KMS-11 (cell line): ENCODE data around the gene CDC25B.
A peak's percentile ranks its signal among the peaks of the same experiment; 100 is the strongest.

Source experiments
- H2AFZ ChIP-seq: fragments of 200-600 bp; sonication (generic); 2 replicates; pipeline ENCODE4 v1.6.1; 2016; ENCODE audit warnings: antibody characterized with exemption, mixed run types, low read depth
- H3K27ac ChIP-seq: fragments of 200-600 bp; sonication (generic); 2 replicates; pipeline ENCODE4 v1.6.1; 2016; ENCODE audit warnings: mild to moderate bottlenecking, mixed run types
- H3K27me3 ChIP-seq: fragments of 200-600 bp; sonication (generic); 2 replicates; pipeline ENCODE4 v1.6.1; 2017; ENCODE audit warnings: mild to moderate bottlenecking, low read depth, mixed run types, moderate library complexity; ENCODE audit not compliant: insufficient read depth
- H3K36me3 ChIP-seq: fragments of 200-600 bp; sonication (generic); 2 replicates; pipeline ENCODE4 v1.6.1; 2017; ENCODE audit warnings: mild to moderate bottlenecking, mixed run types; ENCODE audit not compliant: insufficient read depth
- H3K4me1 ChIP-seq: fragments of 200-600 bp; sonication (generic); 2 replicates; pipeline ENCODE4 v1.6.1; 2016; ENCODE audit warnings: mild to moderate bottlenecking, low read depth, mixed run types; ENCODE audit not compliant: poor library complexity, severe bottlenecking
- H3K4me2 ChIP-seq: fragments of 200-600 bp; sonication (generic); 2 replicates; pipeline ENCODE4 v1.7.0; 2016; ENCODE audit warnings: mild to moderate bottlenecking, mixed run types
- H3K4me3 ChIP-seq: fragments of 200-600 bp; sonication (generic); IDR thresholded peaks from 2 replicates; pipeline ENCODE4 v1.6.1; 2017; ENCODE audit warnings: low read depth, low read length, mixed read lengths; ENCODE audit not compliant: insufficient read depth
- H3K79me2 ChIP-seq: fragments of 200-600 bp; sonication (generic); 2 replicates; pipeline ENCODE4 v1.6.1; 2016; ENCODE audit warnings: low read depth, mixed run types; ENCODE audit not compliant: insufficient read depth
- H3K9ac ChIP-seq: fragments of 200-600 bp; sonication (generic); 2 replicates; pipeline ENCODE4 v1.6.1; 2016; ENCODE audit warnings: mild to moderate bottlenecking, mixed run types
- H4K20me1 ChIP-seq: fragments of 200-600 bp; sonication (generic); 2 replicates; pipeline ENCODE4 v1.6.1; 2016; ENCODE audit warnings: mild to moderate bottlenecking, mixed run types; ENCODE audit not compliant: insufficient read depth
- TF ChIP-seq, protein P1 (sequence below): fragments of 200-600 bp; sonication (generic); conservative IDR thresholded peaks from 2 replicates; pipeline ENCODE4 v1.6.1; 2017; ENCODE audit warnings: low read depth, mild to moderate bottlenecking, antibody characterized with exemption, low read length, moderate library complexity, mixed read lengths

The CDC25B gene

DNA sequence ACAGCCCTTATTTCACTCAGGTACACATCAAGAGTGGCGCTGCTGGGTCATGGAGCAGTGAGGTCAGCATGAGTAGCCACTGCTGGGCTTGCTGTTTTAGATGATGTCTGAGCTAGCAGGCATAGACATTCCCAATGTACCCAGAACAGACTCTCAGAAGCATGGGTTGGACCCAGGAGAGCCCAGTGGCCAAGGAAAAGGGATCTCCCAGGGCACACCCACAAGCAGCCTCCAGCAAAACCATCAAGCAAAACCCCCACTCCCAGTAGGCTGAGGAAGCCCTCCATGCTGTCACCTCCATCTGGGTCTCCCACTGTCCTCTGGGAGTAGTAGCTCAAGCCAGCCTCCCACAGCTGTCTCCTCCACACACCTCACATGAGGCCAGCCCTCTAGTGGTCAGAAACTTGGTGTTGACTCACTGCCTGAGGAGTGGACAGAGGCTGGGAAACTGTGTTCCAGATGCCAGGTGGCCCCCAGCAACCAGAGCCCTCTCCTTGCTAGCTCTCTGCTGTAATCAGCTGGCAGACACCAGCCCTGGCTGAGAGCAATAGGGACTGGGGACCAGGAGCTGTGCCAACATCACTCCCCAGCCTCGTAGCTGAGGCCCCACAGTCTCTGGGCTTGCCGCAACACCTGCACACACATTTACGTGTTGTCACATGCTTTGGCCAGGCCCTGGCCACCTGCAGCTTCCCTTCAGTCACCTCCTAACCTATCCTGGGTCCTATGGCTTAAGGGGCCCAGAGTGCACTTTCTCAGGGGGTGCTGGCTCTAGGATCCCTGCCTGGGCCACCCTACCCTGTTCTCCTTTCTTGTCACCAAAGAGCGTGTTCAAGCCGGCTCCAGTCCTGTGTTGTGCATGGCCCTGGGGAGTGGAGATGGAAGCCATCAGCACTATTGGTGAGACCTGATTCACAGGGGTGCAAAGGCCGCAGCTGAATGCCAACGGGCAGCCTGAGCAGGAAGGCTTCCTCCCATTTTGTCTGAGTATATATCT lies 22.3 kb downstream of the CDC25B start:
- no peak overlapping the region; the same call in 1 of the 2 replicates for H2AFZ ChIP-seq
- no peaks in the 10 kb centered on the region for H4K20me1 ChIP-seq
- H3K4me2 ChIP-seq, result no peak overlapping the region
- no peak overlapping the region for H3K9ac ChIP-seq
- H3K4me3 ChIP-seq, result no peak overlapping the region
- H3K79me2 ChIP-seq, result no peaks in the 10 kb centered on the region
- peaks cover 12% of the 10 kb centered on the region for H3K4me1 ChIP-seq
- TF ChIP-seq, protein P1, sequence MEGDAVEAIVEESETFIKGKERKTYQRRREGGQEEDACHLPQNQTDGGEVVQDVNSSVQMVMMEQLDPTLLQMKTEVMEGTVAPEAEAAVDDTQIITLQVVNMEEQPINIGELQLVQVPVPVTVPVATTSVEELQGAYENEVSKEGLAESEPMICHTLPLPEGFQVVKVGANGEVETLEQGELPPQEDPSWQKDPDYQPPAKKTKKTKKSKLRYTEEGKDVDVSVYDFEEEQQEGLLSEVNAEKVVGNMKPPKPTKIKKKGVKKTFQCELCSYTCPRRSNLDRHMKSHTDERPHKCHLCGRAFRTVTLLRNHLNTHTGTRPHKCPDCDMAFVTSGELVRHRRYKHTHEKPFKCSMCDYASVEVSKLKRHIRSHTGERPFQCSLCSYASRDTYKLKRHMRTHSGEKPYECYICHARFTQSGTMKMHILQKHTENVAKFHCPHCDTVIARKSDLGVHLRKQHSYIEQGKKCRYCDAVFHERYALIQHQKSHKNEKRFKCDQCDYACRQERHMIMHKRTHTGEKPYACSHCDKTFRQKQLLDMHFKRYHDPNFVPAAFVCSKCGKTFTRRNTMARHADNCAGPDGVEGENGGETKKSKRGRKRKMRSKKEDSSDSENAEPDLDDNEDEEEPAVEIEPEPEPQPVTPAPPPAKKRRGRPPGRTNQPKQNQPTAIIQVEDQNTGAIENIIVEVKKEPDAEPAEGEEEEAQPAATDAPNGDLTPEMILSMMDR, result peak; percentile 40; the same call in 1 of the 2 replicates
- no peaks in the 10 kb centered on the region for H3K36me3 ChIP-seq
- no peak overlapping the region for H3K27ac ChIP-seq
- no peaks in the 10 kb centered on the region for H3K27me3 ChIP-seq

DNA sequence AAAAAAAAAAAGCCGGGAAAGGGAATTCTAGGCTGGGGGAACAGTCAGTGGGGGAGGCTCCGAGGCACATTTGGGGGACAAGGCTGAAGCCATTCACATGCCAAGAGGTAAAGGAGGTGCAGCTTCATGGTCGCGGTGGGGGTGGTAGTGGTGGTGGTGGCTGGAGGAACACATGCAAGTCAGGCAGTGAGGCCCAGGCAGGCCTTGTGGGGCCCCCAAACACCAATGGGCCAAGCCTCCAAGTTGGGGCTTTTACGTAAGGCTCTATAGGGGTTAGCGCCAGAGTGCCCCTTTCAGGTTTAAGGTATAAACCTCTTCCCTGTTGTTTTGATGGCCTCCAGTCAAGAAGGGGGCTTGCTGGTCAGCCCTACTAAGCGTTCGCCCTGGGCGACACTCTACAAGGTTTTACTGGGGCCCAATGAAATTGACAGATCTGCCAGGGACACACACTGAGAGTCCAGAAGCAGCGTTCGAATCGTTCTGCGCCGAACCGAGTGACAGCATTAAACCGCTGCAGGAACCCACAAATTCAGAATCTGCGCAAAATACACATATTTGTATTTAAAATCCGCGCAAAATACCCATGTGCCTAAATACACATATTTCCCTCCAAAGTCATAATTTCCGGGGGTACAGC lies 23.4 kb downstream of the CDC25B start:
- Histone ChIP-seq H3K4me1 (peaks cover 12% of the 10 kb centered on the region), H3K79me2 (no peaks in the 10 kb centered on the region), H3K36me3 (no peaks in the 10 kb centered on the region), H2AFZ (peak overlapping the region; percentile 85; the same call in 1 of the 2 replicates), H3K27me3 (no peaks in the 10 kb centered on the region), H3K9ac (peak overlapping the region; percentile 96; the same call in 1 of the 2 replicates), H3K27ac (peak overlapping the region; percentile 94), H3K4me3 (no peak overlapping the region), H3K4me2 (peak overlapping the region; percentile 33; the same call in 1 of the 2 replicates), H4K20me1 (no peaks in the 10 kb centered on the region)
- TF ChIP-seq, protein P1, result no peak

DNA sequence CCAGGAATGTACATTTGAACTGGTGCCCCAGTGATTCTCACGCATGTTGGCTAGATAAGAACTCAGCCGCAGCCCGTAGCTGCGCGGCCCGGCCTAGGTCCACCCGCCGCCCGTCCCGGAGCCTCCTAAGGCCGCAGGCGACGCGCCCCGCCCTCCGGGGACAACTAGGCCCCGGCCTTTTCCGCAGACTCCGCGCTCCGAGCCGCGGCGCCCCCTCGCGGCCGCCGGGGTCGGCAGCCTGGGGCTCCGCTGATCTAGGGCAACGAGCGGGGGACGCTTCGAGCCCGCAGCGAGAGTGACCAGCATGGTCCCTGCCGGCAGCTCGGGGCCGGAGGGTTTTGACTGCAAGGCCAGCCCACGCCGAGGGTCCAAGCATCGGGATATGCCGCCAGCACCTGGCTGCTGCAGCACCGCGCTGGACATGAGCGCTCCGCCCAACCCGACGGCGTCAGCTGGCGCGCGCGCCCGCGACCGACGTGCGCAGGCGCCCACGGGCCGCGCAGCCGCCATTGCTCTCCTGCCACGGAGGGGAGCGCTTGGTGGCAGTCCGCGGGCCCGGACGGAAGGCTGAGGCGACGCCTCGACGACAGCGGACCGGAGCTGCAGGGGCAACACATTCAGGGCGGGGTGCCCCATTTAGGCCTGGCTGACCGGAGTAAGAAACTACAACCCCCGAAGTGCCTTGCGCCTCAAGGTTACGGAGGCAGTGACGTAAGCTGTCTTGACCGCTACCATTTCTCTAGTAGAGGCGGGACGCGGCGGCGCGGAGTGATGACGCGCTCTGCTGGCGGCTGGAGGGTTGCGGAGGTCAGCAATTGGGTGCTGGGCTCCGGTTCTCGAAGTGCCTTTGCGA lies 24.2 kb downstream of the CDC25B start, which contains the start of gene AP5S1:
AP5S1 (plus strand) TSS at position 500 of the 853 bp plus-strand sequence. CDS start 1,571 bp downstream, outside the sequence.
- H3K79me2 ChIP-seq, result no peaks in the 10 kb centered on the region
- H3K4me1 ChIP-seq, result peaks cover 12% of the 10 kb centered on the region
- peak within 1 kb of the TSS; percentile 96 for H3K9ac ChIP-seq
- no peak within 1 kb of the TSS for H3K4me3 ChIP-seq
- H3K4me2 ChIP-seq, result peak within 1 kb of the TSS; percentile 62
- H4K20me1 ChIP-seq, result no peaks in the 10 kb centered on the region
- TF ChIP-seq, protein P1, result peak; percentile 78
- no peaks in the 10 kb centered on the region for H3K36me3 ChIP-seq
- peak within 1 kb of the TSS; percentile 85 for H2AFZ ChIP-seq
- peak within 1 kb of the TSS; percentile 94 for H3K27ac ChIP-seq
- no peaks in the 10 kb centered on the region for H3K27me3 ChIP-seq
